Measurements from ENCODE around the gene MN1. TPM values are rescaled to one million over a fixed set of nuclear protein-coding genes. Genes with fewer than 3 reads are reported as not detected.

The MN1 gene
- total and polyA plus RNA-seq, 2 donors (not counting 1 experiment from before 2014, with no cell fraction given): 2.8 to 7.4 TPM

- Histone ChIP-seq H3K9ac (ENCODE audit: insufficient read depth, low read length) (no peak overlapping the region), H4K20me1 (ENCODE audit: control insufficient read depth, extremely low read depth, insufficient read depth, low read length) (no peaks in the 10 kb centered on the region), H3K27me3 (ENCODE audit: control insufficient read depth, insufficient read depth, low read length) (peaks cover 2% of the 10 kb centered on the region), H3K79me2 (ENCODE audit: control insufficient read depth, insufficient read depth, low read length) (no peaks in the 10 kb centered on the region), H3K9me3 (ENCODE audit: control insufficient read depth, insufficient read depth, low read depth, low read length) (no peaks in the 10 kb centered on the region), H3K4me1 (ENCODE audit: control insufficient read depth, extremely low read depth, insufficient read depth, low read length) (no peaks in the 10 kb centered on the region), H2AFZ (ENCODE audit: low read length) (no peak overlapping the region), H3K27ac (ENCODE audit: insufficient read depth, low read length) (no peak overlapping the region), H3K36me3 (ENCODE audit: control insufficient read depth, insufficient read depth, low read length) (no peaks in the 10 kb centered on the region), H3K4me2 (ENCODE audit: extremely low read depth, insufficient read depth, low read length) (peak overlapping the region; percentile 1), H3K4me3 (replicated peaks in 1 of 4; ENCODE audit: control extremely low read depth in 1 of 4, insufficient read depth in 1 of 4, low read depth in 3 of 4, low read length in 4 of 4) (no peak overlapping the region)
- TF ChIP-seq CTCF (conservative IDR thresholded peaks at IDR 0.05 in 1 of 2, IDR thresholded peaks at IDR 0.05 in 1 of 2; ENCODE audit: low read depth in 1 of 2, low read length in 2 of 2) (no peak), EZH2 (IDR thresholded peaks at IDR 0.05; ENCODE audit: low read length, missing control alignments) (no peak)
- no peak for DNase-seq (ENCODE audit: low read depth in 2 of 2)
Measured at GRCh38 chr22:27791159-27791858, 10.2 kb downstream of the MN1 start.

GRCh38 chr22:27790376-27791158 is 11.0 kb downstream of the MN1 start:
- Histone ChIP-seq H3K4me1 (ENCODE audit: control insufficient read depth, extremely low read depth, insufficient read depth, low read length) (no peaks in the 10 kb centered on the region), H3K36me3 (ENCODE audit: control insufficient read depth, insufficient read depth, low read length) (no peaks in the 10 kb centered on the region), H3K4me3 (replicated peaks in 1 of 4; ENCODE audit: control extremely low read depth in 1 of 4, insufficient read depth in 1 of 4, low read depth in 3 of 4, low read length in 4 of 4) (no peak overlapping the region), H3K9ac (ENCODE audit: insufficient read depth, low read length) (no peak overlapping the region), H3K9me3 (ENCODE audit: control insufficient read depth, insufficient read depth, low read depth, low read length) (no peaks in the 10 kb centered on the region), H3K4me2 (ENCODE audit: extremely low read depth, insufficient read depth, low read length) (no peak overlapping the region), H4K20me1 (ENCODE audit: control insufficient read depth, extremely low read depth, insufficient read depth, low read length) (no peaks in the 10 kb centered on the region), H3K27me3 (ENCODE audit: control insufficient read depth, insufficient read depth, low read length) (peaks cover 2% of the 10 kb centered on the region), H2AFZ (ENCODE audit: low read length) (no peak overlapping the region), H3K79me2 (ENCODE audit: control insufficient read depth, insufficient read depth, low read length) (no peaks in the 10 kb centered on the region), H3K27ac (ENCODE audit: insufficient read depth, low read length) (no peak overlapping the region)
- no peak for TF ChIP-seq EZH2 (IDR thresholded peaks at IDR 0.05; ENCODE audit: low read length, missing control alignments)
- DNase-seq (ENCODE audit: low read depth in 2 of 2): peak in 1 of 2 donors; percentile 74

GRCh38 chr22:27788500-27789288 is 12.9 kb downstream of the MN1 start:
- no peak overlapping the region for H3K4me3 ChIP-seq (replicated peaks in 1 of 4; ENCODE audit: control extremely low read depth in 1 of 4, insufficient read depth in 1 of 4, low read depth in 3 of 4, low read length in 4 of 4)
- no peak overlapping the region for H3K9ac ChIP-seq (ENCODE audit: insufficient read depth, low read length)
- H3K4me1 ChIP-seq (ENCODE audit: control insufficient read depth, extremely low read depth, insufficient read depth, low read length): no peaks in the 10 kb centered on the region
- no peaks in the 10 kb centered on the region for H3K79me2 ChIP-seq (ENCODE audit: control insufficient read depth, insufficient read depth, low read length)
- H4K20me1 ChIP-seq (ENCODE audit: control insufficient read depth, extremely low read depth, insufficient read depth, low read length): no peaks in the 10 kb centered on the region
- H3K27me3 ChIP-seq (ENCODE audit: control insufficient read depth, insufficient read depth, low read length): peaks cover 2% of the 10 kb centered on the region
- peak in 1 of 2 donors; percentile 72 for DNase-seq (ENCODE audit: low read depth in 2 of 2)
- H2AFZ ChIP-seq (ENCODE audit: low read length): no peak overlapping the region
- no peak overlapping the region for H3K27ac ChIP-seq (ENCODE audit: insufficient read depth, low read length)
- H3K36me3 ChIP-seq (ENCODE audit: control insufficient read depth, insufficient read depth, low read length): no peaks in the 10 kb centered on the region
- TF ChIP-seq CTCF (conservative IDR thresholded peaks at IDR 0.05 in 1 of 2, IDR thresholded peaks at IDR 0.05 in 1 of 2; ENCODE audit: low read depth in 1 of 2, low read length in 2 of 2): no peak
- TF ChIP-seq EZH2 (IDR thresholded peaks at IDR 0.05; ENCODE audit: low read length, missing control alignments): no peak
- H3K4me2 ChIP-seq (ENCODE audit: extremely low read depth, insufficient read depth, low read length): no peak overlapping the region
- no peaks in the 10 kb centered on the region for H3K9me3 ChIP-seq (ENCODE audit: control insufficient read depth, insufficient read depth, low read depth, low read length)
